ENCODE measurements around the gene PADI6.

PADI6 gene

GRCh38 chr1:17416389-17416788 lies 44.4 kb downstream of the PADI6 start:
- H3K9me3 ChIP-seq (ENCODE audit: control insufficient read depth in 5 of 5, low read length in 5 of 5), result no peaks in the 10 kb centered on the region
- H3K27me3 ChIP-seq (ENCODE audit: control insufficient read depth in 5 of 5, insufficient read depth in 4 of 5, low read length in 5 of 5), result no peaks in the 10 kb centered on the region
- peaks cover 0 to 4% (median 0%) of the 10 kb centered on the region in 5 donors for H3K4me1 ChIP-seq (ENCODE audit: control insufficient read depth in 5 of 5, insufficient read depth in 5 of 5, low read length in 5 of 5)
- no peak overlapping the region for H3K9ac ChIP-seq (ENCODE audit: low read length in 5 of 5)
- no peak overlapping the region for H3K27ac ChIP-seq (ENCODE audit: low read depth, low read length)
- H3K4me3 ChIP-seq (ENCODE audit: low read depth in 1 of 5, low read length in 5 of 5), result no peak overlapping the region
- H3K36me3 ChIP-seq (ENCODE audit: control insufficient read depth in 5 of 5, insufficient read depth in 5 of 5, low read length in 5 of 5), result peaks cover 14 to 90% (median 80%) of the 10 kb centered on the region in 5 donors

GRCh38 chr1:17419626-17420328 lies 47.8 kb downstream of the PADI6 start:
- Histone ChIP-seq H3K4me1 (ENCODE audit: control insufficient read depth in 5 of 5, insufficient read depth in 5 of 5, low read length in 5 of 5) (peaks cover 0 to 18% (median 15%) of the 10 kb centered on the region in 5 donors), H3K27me3 (ENCODE audit: control insufficient read depth in 5 of 5, insufficient read depth in 4 of 5, low read length in 5 of 5) (no peaks in the 10 kb centered on the region), H3K9me3 (ENCODE audit: control insufficient read depth in 5 of 5, low read length in 5 of 5) (no peaks in the 10 kb centered on the region), H3K9ac (ENCODE audit: low read length in 5 of 5) (no peak overlapping the region), H3K27ac (ENCODE audit: low read depth, low read length) (no peak overlapping the region), H3K36me3 (ENCODE audit: control insufficient read depth in 5 of 5, insufficient read depth in 5 of 5, low read length in 5 of 5) (peaks cover 12 to 88% (median 76%) of the 10 kb centered on the region in 5 donors), H3K4me3 (ENCODE audit: low read depth in 1 of 5, low read length in 5 of 5) (no peak overlapping the region)

- Histone ChIP-seq H3K4me1 (ENCODE audit: control insufficient read depth in 5 of 5, insufficient read depth in 5 of 5, low read length in 5 of 5) (peaks cover 0 to 22% (median 16%) of the 10 kb centered on the region in 5 donors), H3K9ac (ENCODE audit: low read length in 5 of 5) (no peak overlapping the region), H3K9me3 (ENCODE audit: control insufficient read depth in 5 of 5, low read length in 5 of 5) (no peaks in the 10 kb centered on the region), H3K27ac (ENCODE audit: low read depth, low read length) (no peak overlapping the region), H3K27me3 (ENCODE audit: control insufficient read depth in 5 of 5, insufficient read depth in 4 of 5, low read length in 5 of 5) (no peaks in the 10 kb centered on the region), H3K36me3 (ENCODE audit: control insufficient read depth in 5 of 5, insufficient read depth in 5 of 5, low read length in 5 of 5) (peaks cover 8 to 88% (median 76%) of the 10 kb centered on the region in 5 donors), H3K4me3 (ENCODE audit: low read depth in 1 of 5, low read length in 5 of 5) (no peak overlapping the region)
These were observed 48.5 kb downstream of the PADI6 start for GRCh38 chr1:17420391-17420918.

GRCh38 chr1:17422461-17422860 lies 50.5 kb downstream of the PADI6 start:
- no peak overlapping the region for H3K4me3 ChIP-seq (ENCODE audit: low read depth in 1 of 5, low read length in 5 of 5)
- H3K4me1 ChIP-seq (ENCODE audit: control insufficient read depth in 5 of 5, insufficient read depth in 5 of 5, low read length in 5 of 5), result peaks cover 0 to 22% (median 16%) of the 10 kb centered on the region in 5 donors
- no peak overlapping the region for H3K27ac ChIP-seq (ENCODE audit: low read depth, low read length)
- H3K36me3 ChIP-seq (ENCODE audit: control insufficient read depth in 5 of 5, insufficient read depth in 5 of 5, low read length in 5 of 5), result peaks cover 5 to 90% (median 77%) of the 10 kb centered on the region in 5 donors
- no peaks in the 10 kb centered on the region for H3K27me3 ChIP-seq (ENCODE audit: control insufficient read depth in 5 of 5, insufficient read depth in 4 of 5, low read length in 5 of 5)
- no peaks in the 10 kb centered on the region for H3K9me3 ChIP-seq (ENCODE audit: control insufficient read depth in 5 of 5, low read length in 5 of 5)
- H3K9ac ChIP-seq (ENCODE audit: low read length in 5 of 5), result no peak overlapping the region

GRCh38 chr1:17423781-17424245 lies 51.8 kb downstream of the PADI6 start:
- H3K27ac ChIP-seq (ENCODE audit: low read depth, low read length), result no peak overlapping the region
- peaks cover 0 to 22% (median 16%) of the 10 kb centered on the region in 5 donors for H3K4me1 ChIP-seq (ENCODE audit: control insufficient read depth in 5 of 5, insufficient read depth in 5 of 5, low read length in 5 of 5)
- no peaks in the 10 kb centered on the region for H3K27me3 ChIP-seq (ENCODE audit: control insufficient read depth in 5 of 5, insufficient read depth in 4 of 5, low read length in 5 of 5)
- no peak overlapping the region for H3K9ac ChIP-seq (ENCODE audit: low read length in 5 of 5)
- H3K36me3 ChIP-seq (ENCODE audit: control insufficient read depth in 5 of 5, insufficient read depth in 5 of 5, low read length in 5 of 5), result peaks cover 3 to 92% (median 79%) of the 10 kb centered on the region in 5 donors
- H3K9me3 ChIP-seq (ENCODE audit: control insufficient read depth in 5 of 5, low read length in 5 of 5), result no peaks in the 10 kb centered on the region
- H3K4me3 ChIP-seq (ENCODE audit: low read depth in 1 of 5, low read length in 5 of 5), result peak overlapping the region in 1 of 5 donors; percentile 31

GRCh38 chr1:17425806-17426600 lies 54.0 kb downstream of the PADI6 start:
- H3K4me1 ChIP-seq (ENCODE audit: control insufficient read depth in 5 of 5, insufficient read depth in 5 of 5, low read length in 5 of 5), result peaks cover 0 to 22% (median 16%) of the 10 kb centered on the region in 5 donors
- no peaks in the 10 kb centered on the region for H3K9me3 ChIP-seq (ENCODE audit: control insufficient read depth in 5 of 5, low read length in 5 of 5)
- no peak overlapping the region for H3K9ac ChIP-seq (ENCODE audit: low read length in 5 of 5)
- no peak overlapping the region for H3K4me3 ChIP-seq (ENCODE audit: low read depth in 1 of 5, low read length in 5 of 5)
- H3K27ac ChIP-seq (ENCODE audit: low read depth, low read length), result no peak overlapping the region
- H3K27me3 ChIP-seq (ENCODE audit: control insufficient read depth in 5 of 5, insufficient read depth in 4 of 5, low read length in 5 of 5), result no peaks in the 10 kb centered on the region
- H3K36me3 ChIP-seq (ENCODE audit: control insufficient read depth in 5 of 5, insufficient read depth in 5 of 5, low read length in 5 of 5), result peaks cover 0 to 78% (median 72%) of the 10 kb centered on the region in 5 donors

GRCh38 chr1:17427696-17428660 lies 56.0 kb downstream of the PADI6 start:
- Histone ChIP-seq H3K4me1 (ENCODE audit: control insufficient read depth in 5 of 5, insufficient read depth in 5 of 5, low read length in 5 of 5) (peaks cover 0 to 26% (median 22%) of the 10 kb centered on the region in 5 donors), H3K36me3 (ENCODE audit: control insufficient read depth in 5 of 5, insufficient read depth in 5 of 5, low read length in 5 of 5) (peaks cover 0 to 68% (median 62%) of the 10 kb centered on the region in 5 donors), H3K9me3 (ENCODE audit: control insufficient read depth in 5 of 5, low read length in 5 of 5) (no peaks in the 10 kb centered on the region), H3K27ac (ENCODE audit: low read depth, low read length) (no peak overlapping the region), H3K4me3 (ENCODE audit: low read depth in 1 of 5, low read length in 5 of 5) (no peak overlapping the region), H3K9ac (ENCODE audit: low read length in 5 of 5) (no peak overlapping the region), H3K27me3 (ENCODE audit: control insufficient read depth in 5 of 5, insufficient read depth in 4 of 5, low read length in 5 of 5) (no peaks in the 10 kb centered on the region)

- no peak overlapping the region for H3K4me3 ChIP-seq (ENCODE audit: low read depth in 1 of 5, low read length in 5 of 5)
- H3K27me3 ChIP-seq (ENCODE audit: control insufficient read depth in 5 of 5, insufficient read depth in 4 of 5, low read length in 5 of 5), result no peaks in the 10 kb centered on the region
- no peaks in the 10 kb centered on the region for H3K9me3 ChIP-seq (ENCODE audit: control insufficient read depth in 5 of 5, low read length in 5 of 5)
- H3K4me1 ChIP-seq (ENCODE audit: control insufficient read depth in 5 of 5, insufficient read depth in 5 of 5, low read length in 5 of 5), result peaks cover 0 to 14% (median 10%) of the 10 kb centered on the region in 5 donors
- H3K36me3 ChIP-seq (ENCODE audit: control insufficient read depth in 5 of 5, insufficient read depth in 5 of 5, low read length in 5 of 5), result peaks cover 0 to 65% (median 58%) of the 10 kb centered on the region in 5 donors
- no peak overlapping the region for H3K27ac ChIP-seq (ENCODE audit: low read depth, low read length)
- H3K9ac ChIP-seq (ENCODE audit: low read length in 5 of 5), result no peak overlapping the region
These were observed 57.2 kb downstream of the PADI6 start for GRCh38 chr1:17429183-17429582.

GRCh38 chr1:17432412-17432811 lies 60.4 kb downstream of the PADI6 start:
- no peak overlapping the region for H3K4me3 ChIP-seq (ENCODE audit: low read depth in 1 of 5, low read length in 5 of 5)
- no peaks in the 10 kb centered on the region for H3K9me3 ChIP-seq (ENCODE audit: control insufficient read depth in 5 of 5, low read length in 5 of 5)
- H3K36me3 ChIP-seq (ENCODE audit: control insufficient read depth in 5 of 5, insufficient read depth in 5 of 5, low read length in 5 of 5), result peaks cover 0 to 38% (median 30%) of the 10 kb centered on the region in 5 donors
- no peak overlapping the region for H3K9ac ChIP-seq (ENCODE audit: low read length in 5 of 5)
- no peak overlapping the region for H3K27ac ChIP-seq (ENCODE audit: low read depth, low read length)
- no peaks in the 10 kb centered on the region for H3K27me3 ChIP-seq (ENCODE audit: control insufficient read depth in 5 of 5, insufficient read depth in 4 of 5, low read length in 5 of 5)
- peaks cover 6 to 28% (median 23%) of the 10 kb centered on the region in 5 donors for H3K4me1 ChIP-seq (ENCODE audit: control insufficient read depth in 5 of 5, insufficient read depth in 5 of 5, low read length in 5 of 5)

Measured in subcutaneous abdominal adipose tissue (tissue), 5 donors.